ENCODE measurements around the gene TTLL7.

The TTLL7 gene

GRCh38 chr1:83857716-83858115, 141.2 kb downstream of the TTLL7 start:
- no peak overlapping the region for H3K4me3 ChIP-seq (ENCODE audit: control insufficient read depth, low read depth, low read length)
- DNase-seq (ENCODE audit: low read depth): no peak
- TF ChIP-seq CTCF (conservative IDR thresholded peaks at IDR 0.05; ENCODE audit: control insufficient read depth, insufficient read depth, low read depth, low read length): no peak

- DNase-seq (ENCODE audit: low read depth): peak; percentile 60
- no peak overlapping the region for H3K4me3 ChIP-seq (ENCODE audit: control insufficient read depth, low read depth, low read length)
- TF ChIP-seq CTCF (conservative IDR thresholded peaks at IDR 0.05; ENCODE audit: control insufficient read depth, insufficient read depth, low read depth, low read length): peak; percentile 35
These were observed 141.8 kb downstream of the TTLL7 start for GRCh38 chr1:83857103-83857502.

- no peak for DNase-seq (ENCODE audit: low read depth)
- no peak for TF ChIP-seq CTCF (conservative IDR thresholded peaks at IDR 0.05; ENCODE audit: control insufficient read depth, insufficient read depth, low read depth, low read length)
- H3K4me3 ChIP-seq (ENCODE audit: control insufficient read depth, low read depth, low read length): no peak overlapping the region
These were observed 142.6 kb downstream of the TTLL7 start for GRCh38 chr1:83856381-83856780.

GRCh38 chr1:83854456-83854855, 144.5 kb downstream of the TTLL7 start:
- H3K4me3 ChIP-seq (ENCODE audit: control insufficient read depth, low read depth, low read length): no peak overlapping the region
- TF ChIP-seq CTCF (conservative IDR thresholded peaks at IDR 0.05; ENCODE audit: control insufficient read depth, insufficient read depth, low read depth, low read length): no peak
- DNase-seq (ENCODE audit: low read depth): no peak

GRCh38 chr1:83850834-83851233, 148.1 kb downstream of the TTLL7 start:
- H3K4me3 ChIP-seq (ENCODE audit: control insufficient read depth, low read depth, low read length): no peak overlapping the region
- no peak for TF ChIP-seq CTCF (conservative IDR thresholded peaks at IDR 0.05; ENCODE audit: control insufficient read depth, insufficient read depth, low read depth, low read length)
- DNase-seq (ENCODE audit: low read depth): no peak

GRCh38 chr1:83849191-83850061, 149.5 kb downstream of the TTLL7 start:
- TF ChIP-seq CTCF (conservative IDR thresholded peaks at IDR 0.05; ENCODE audit: control insufficient read depth, insufficient read depth, low read depth, low read length): no peak
- no peak overlapping the region for H3K4me3 ChIP-seq (ENCODE audit: control insufficient read depth, low read depth, low read length)
- no peak for DNase-seq (ENCODE audit: low read depth)
